GM19438 (cell line): ENCODE measurements around the gene NSUN3.
A peak's percentile ranks its signal among the peaks of the same experiment; 100 is the strongest.
"Not testable (repeated sequence)": the region's sequence is repeated elsewhere in the genome, so short reads cannot be mapped to it uniquely, and the experiment has no call there.

Source experiments
- ATAC-seq: cut with Tn5 transposase; IDR thresholded peaks from one replicate; pipeline ENCODE4 v1.9.1; 2021; ENCODE audit warnings: low read depth; ENCODE audit not compliant: unreplicated experiment

The NSUN3 gene

DNA sequence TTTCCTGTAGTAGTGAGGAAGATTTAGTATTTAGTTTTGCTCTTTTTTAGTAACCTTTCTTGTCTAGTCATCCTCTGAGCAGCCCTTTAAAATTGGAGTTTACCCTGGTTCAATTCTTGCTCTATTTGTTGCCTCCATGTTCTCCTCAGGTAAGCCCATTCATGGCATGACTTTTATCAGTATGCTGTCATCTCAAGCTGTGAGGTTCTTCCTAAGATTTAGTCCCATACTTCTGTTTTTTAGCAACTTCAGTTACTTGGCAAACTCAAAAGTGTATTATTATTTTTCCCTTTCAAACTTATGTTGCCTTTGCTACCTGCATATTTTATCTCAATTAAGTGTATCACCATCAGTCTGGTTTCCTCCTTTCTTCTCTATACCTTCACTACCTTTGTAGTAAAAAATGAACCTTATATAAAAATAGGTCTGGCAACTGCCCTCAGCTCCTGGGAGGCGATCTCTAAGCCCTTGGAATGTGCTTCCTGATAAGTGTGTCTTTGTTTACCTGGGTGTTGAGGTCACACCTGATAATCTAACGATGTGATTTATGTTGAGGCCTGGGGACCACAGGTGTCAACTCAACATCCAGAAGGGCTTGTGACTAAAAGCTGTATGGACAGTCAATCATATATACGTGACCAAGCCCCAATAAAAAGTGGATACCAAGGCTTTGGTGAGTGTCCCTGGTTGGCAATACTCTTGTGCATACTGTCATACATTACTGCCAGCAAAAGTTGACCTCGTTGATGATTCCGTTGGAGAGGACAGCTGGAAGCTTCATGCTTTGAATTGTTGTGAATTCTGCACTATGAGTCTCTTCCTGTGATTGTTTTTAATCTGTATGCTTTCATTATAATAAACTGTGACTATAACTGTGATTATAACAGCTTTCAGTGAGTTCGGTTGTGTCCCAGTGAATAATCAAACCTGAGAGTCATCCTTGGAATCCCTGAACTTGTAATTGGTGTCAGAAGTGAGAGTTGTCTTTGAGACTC is 3.9 kb downstream of the NSUN3 start:
- ATAC-seq = no peak

GRCh38 chr3:94069194-94069813 is 6.4 kb downstream of the NSUN3 start:
- ATAC-seq = no peak

DNA sequence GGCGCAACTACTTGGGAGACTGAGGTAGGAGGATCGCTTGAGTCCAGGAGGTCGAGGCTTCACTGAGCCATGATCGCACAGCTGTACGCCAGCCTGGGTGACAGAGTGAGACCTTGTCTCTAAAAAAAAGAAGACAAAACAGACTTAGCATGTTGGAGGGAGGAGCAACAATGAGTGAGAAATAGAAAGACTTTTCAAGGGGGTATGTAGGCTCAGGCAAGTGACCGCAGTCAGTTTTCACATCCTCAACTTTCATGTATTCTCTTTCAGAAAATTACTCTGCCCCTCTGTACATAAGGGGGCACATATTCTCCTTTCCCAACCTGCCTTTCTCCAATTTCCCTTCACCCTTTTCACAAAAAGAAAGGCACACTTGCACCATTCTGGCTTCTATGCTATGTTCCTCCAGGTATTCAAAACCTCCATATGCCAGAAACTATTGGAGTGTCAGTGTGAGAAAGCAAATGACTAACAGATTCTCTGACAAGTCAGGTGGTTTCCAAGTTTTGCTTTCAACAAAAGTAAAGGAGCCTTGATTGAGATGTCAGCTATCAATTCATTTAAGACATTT is 7.6 kb downstream of the NSUN3 start:
- no peak for ATAC-seq

- peak; percentile 72 for ATAC-seq
Observed at GRCh38 chr3:94071713-94072284, 8.9 kb downstream of the NSUN3 start.

DNA sequence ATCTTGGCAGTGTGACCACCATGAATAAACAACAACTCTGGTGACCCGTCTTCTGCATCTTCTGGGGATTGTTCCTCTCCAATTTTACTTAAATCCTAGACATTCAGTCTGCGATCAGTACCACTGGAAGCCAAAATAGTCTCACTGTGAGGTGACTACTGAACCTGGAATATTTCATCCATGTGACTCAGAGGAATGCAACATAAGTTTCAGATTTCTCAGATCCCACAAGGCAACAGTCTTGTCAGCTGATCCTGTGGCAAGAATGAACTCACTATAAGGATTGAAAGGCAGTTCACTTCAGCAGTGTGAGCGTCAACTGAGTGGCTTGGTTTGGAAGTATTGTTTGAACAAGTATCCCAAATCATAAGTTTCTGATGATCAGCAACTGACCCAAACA is 13.2 kb downstream of the NSUN3 start:
- ATAC-seq = no peak

DNA sequence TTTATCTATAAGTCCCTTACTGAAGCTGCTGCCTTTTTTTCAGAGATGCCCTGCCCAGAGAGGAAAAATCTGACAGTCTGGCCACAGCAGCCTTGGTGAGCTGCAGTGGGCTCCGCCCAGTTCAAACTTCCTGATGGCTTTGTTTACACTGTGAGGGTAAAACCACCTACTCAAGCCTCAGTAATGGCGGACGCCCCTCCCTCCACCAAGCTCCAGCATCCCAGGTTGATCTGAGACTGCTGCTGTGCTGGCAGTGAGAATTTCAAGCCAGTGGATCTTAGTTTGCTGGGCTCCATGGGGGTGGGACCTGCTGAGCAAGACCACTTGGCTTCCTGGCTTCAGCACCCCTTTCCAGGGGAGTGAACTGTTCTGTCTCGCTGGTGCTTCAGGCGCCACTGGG is 17.7 kb downstream of the NSUN3 start:
- not testable (repeated sequence) for ATAC-seq

DNA sequence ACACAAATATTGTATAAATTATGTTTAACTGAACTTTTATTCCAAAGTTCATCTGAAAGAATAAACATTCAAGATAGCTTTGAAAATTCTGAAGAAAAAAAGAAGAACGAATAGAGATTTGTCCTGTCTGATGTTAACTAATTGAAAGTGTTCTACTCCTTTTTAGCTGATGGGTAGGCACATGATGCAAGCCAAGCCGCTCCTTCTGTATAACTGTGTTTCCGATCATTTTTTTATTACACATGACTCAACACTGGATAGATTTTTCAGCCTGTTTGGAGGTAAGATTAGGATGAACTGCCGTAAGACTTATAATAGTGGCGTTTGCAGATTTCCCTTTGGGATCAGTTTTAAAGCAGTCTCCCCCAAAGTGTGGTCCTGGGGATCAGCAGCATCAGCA is 19.0 kb downstream of the NSUN3 start:
- ATAC-seq = no peak

DNA sequence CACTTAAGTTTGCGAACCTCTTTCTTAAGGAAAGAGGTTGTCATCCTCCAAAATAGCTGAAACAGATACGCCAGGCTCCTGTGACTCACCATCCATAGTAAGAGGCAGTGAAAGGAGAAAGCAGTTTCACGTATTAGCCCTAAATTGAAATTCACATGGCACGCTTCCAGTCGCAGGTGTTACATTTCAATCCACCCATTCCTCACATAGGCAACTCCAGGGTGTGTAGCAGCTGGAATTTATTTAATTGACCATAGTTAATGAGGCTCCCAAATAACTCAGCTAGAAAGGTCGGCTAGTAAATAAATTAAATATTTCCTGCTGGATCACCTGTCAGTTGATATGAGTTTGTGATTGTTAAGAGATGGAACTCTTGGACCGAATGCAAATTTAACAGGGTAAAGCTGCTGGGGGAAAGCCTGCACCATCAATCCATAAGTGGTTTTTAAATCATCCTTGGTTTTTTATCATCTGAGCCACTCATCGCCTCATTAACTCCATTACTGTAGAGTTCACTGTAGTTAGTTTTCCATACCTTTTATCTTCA is 19.6 kb downstream of the NSUN3 start:
- ATAC-seq = no peak

DNA sequence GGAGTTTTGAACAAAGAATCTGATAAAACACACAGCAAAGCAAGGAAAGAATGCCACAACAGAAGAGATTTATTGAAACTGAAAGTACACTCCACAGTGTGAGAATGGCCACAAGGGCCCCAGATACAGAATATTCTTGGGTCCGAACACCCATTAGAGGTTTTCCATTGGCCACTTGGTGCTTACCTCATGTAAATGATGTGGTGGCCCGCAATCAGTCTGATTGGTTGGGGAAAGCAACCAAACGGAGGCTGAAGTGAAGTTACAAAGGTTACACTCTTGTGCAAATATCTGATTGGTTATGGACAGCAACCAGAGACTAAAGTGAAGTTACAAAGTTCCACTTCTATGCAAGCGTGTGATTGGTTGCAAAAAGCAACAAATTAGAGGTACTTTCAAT is 20.4 kb downstream of the NSUN3 start:
- ATAC-seq = no peak

- no peak for ATAC-seq
Observed at GRCh38 chr3:94089126-94089525, 26.3 kb downstream of the NSUN3 start.

DNA sequence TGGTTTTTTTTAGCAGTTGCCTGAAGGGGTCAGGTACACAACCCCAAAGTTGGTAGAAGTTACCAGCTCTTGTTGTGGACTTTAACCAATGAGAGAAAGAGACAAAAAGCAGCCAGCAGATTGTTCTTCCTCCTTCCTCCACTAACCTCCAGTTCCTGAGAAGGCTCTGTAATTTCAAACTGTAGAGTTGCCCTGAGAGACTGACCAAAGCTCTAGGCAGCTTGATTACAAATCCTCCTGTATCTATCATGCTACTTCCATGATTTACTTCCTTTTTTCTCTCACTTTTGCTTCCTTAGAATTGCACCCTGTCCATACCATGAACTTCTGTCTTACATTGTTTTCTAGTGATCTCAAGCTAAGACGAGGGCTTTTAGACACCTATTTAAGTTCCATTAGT is 29.2 kb downstream of the NSUN3 start:
- no peak for ATAC-seq

GRCh38 chr3:94093151-94093550 is 30.3 kb downstream of the NSUN3 start:
- ATAC-seq = no peak

GRCh38 chr3:94095111-94095510 is 32.2 kb downstream of the NSUN3 start:
- ATAC-seq = no peak

GRCh38 chr3:94098452-94098851 is 35.6 kb downstream of the NSUN3 start:
- no peak for ATAC-seq

- no peak for ATAC-seq
Observed at GRCh38 chr3:94099311-94099710, 36.5 kb downstream of the NSUN3 start.

DNA sequence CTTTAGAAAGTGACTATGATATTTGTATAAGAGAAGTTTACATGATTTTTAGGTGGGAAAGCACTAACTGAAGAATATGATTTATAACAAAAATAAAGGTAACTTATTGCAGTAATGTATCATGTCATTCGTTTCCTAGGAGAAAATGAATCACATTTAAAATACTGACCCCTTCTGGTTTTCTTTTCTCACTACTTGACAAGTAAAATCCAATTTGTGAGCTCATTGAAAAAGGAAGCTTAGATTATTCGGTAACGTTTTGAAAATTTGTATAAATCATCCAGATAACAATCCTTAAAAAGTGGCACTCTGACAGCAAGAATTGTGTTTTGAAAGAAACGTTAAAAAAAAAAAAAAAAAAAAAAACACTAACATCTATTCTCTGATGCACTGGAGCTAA is 39.0 kb downstream of the NSUN3 start:
- ATAC-seq = no peak

DNA sequence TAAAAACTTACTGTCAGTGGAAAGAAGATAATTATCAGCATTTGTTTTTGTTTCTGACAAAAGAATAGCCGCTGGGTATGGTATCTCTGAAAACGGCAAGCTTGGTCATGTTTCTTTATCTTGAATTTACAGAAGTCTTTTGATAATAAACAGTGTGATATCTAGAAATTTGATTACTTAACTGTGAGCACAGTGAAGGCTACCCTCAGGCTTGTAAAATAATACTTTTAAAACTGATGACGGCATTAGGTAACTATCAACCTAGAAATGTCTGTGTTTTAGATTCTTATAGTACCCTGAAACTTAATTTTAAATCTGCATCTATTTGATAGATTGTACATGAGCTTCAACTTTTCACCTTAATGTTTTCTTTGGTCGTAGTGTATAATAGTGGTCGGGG is 43.4 kb downstream of the NSUN3 start:
- no peak for ATAC-seq

GRCh38 chr3:94110232-94110631 is 47.4 kb downstream of the NSUN3 start:
- ATAC-seq = not testable (repeated sequence)

DNA sequence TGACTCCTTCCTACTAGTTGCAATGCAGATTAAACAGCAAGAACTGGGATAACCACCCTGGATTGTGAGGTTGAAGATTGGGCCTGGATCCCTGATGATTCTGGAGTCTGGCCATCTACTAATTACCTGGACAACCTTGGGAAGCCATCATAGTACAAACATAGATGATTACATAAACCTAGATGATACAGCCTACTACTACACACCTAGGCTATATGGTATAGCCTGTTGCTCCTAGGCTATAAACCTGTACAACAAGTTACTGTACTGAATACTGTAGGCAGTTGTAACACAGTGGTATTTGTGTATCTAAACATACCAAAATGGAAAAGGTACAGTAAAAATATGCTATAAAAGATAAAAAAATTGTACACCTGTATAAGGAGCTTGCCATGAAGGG is 48.0 kb downstream of the NSUN3 start:
- ATAC-seq = no peak

DNA sequence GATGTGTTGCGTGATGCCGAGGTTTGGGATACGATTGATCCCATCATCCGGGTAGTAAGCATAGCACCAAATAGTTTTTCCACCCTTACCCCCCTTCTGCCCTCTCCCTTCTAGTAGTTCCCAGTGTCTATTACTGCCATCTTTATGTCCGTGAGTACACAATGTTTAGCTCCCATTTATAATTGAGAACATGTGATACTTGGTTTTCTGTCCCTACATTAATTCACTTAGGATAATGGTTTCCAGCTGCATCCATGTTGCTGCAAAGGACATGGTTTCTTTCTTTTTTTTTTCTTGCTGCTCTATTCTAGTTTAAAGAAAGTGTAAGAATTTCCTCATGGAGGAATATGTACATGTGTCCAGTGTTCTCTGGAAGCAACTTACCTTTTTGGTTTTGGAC is 51.8 kb downstream of the NSUN3 start:
- ATAC-seq = no peak

- no peak for ATAC-seq
Observed at GRCh38 chr3:94115482-94115881, 52.6 kb downstream of the NSUN3 start.
